Esophagus muscularis mucosa (tissue), 4 donors: ENCODE results near the gene RGL3. TPM values are rescaled to one million over a fixed set of nuclear protein-coding genes. Genes with fewer than 3 reads are reported as not detected.

Source experiments
- DNase-seq: peaks from one replicate; pipeline ENCODE4 v3.0.0-alpha.2; 2017; ENCODE audit errors: extremely low spot score
- H3K27ac ChIP-seq, 4 donors: fragments of 200-600 bp; sonication (generic); replicated peaks in 1 of 4; 1 replicate in 3 of 4; 2 replicates in 1 of 4; pipeline ENCODE4 v1.5.1; 2016 to 2019; ENCODE audit warnings: mild to moderate bottlenecking in 1 of 4
- H3K27me3 ChIP-seq, 4 donors: fragments of 200-600 bp; sonication (generic); one replicate each; pipeline versions ENCODE4 v1.5.1 to v1.6.0; 2016 to 2019
- H3K36me3 ChIP-seq, 4 donors: fragments of 200-600 bp; sonication (generic); one replicate each; pipeline ENCODE4 v1.5.1; 2016 to 2019
- H3K4me1 ChIP-seq, 4 donors: fragments of 200-600 bp; sonication (generic); one replicate each; pipeline ENCODE4 v1.5.1; 2016 to 2019
- H3K4me3 ChIP-seq, 4 donors: fragments of 200-600 bp; sonication (generic); 1 replicate in 2 of 4; 2 replicates in 2 of 4; pipeline ENCODE4 v1.5.1; 2016 to 2019; ENCODE audit warnings: mild to moderate bottlenecking in 4 of 4, moderate library complexity in 1 of 4
- H3K9me3 ChIP-seq, 4 donors: fragments of 200-600 bp; sonication (generic); 1 replicate in 3 of 4; 2 replicates in 1 of 4; pipeline ENCODE4 v1.5.1; 2016 to 2019
- CTCF ChIP-seq, 3 experiments: fragments of 200-600 bp in 2 of 3; fragments of 450-650 bp in 1 of 3; sonication (generic) in 2 of 3; IDR thresholded peaks; one replicate each; pipeline ENCODE4 v1.5.1; 2017 to 2019; ENCODE audit warnings: antibody characterized with exemption in 3 of 3, mild to moderate bottlenecking in 2 of 3, moderate library complexity in 1 of 3
- EP300 ChIP-seq: sonication (generic); formaldehyde crosslinking; IDR thresholded peaks from one replicate; pipeline ENCODE4 v1.6.1; 2017; ENCODE audit warnings: antibody characterized with exemption
- POLR2A ChIP-seq: fragments of 450-650 bp; IDR thresholded peaks from one replicate; pipeline ENCODE4 v1.6.1; 2017; ENCODE audit warnings: antibody characterized with exemption, moderate library complexity, mild to moderate bottlenecking, low read depth
- POLR2AphosphoS5 ChIP-seq, 2 donors: sonication (generic); formaldehyde crosslinking; IDR thresholded peaks; one replicate each; pipeline ENCODE4 v1.6.1; 2017; ENCODE audit warnings: antibody characterized with exemption in 2 of 2
- WGBS: methylation state at CpG from one replicate; pipeline ENCODE4 v1.1.5; 2018; 5-methylcytosine and 5-hydroxymethylcytosine counted together
- intact Hi-C: fragments of 100-400 bp; cut with DNase I; formaldehyde crosslinking; loops from one replicate; pipeline ENCODE4 v1.15.1; 2023
- total RNA-seq, 4 donors: library from RNA; depleted of rRNA; stranded (reverse); fragments of >200 nt; gene quantifications; one replicate each; pipeline versions ENCODE4 v1.1.0 to v1.2.1, GENCODE V29; 2016

Gene RGL3
- total RNA-seq, 4 donors from 2014 or later, result 1.2 to 7.9 (median 2.0) TPM

- H3K4me3 ChIP-seq, result no peak overlapping the region
- WGBS, result 17% methylated on average over 16 of the region's 22 CpGs
- H3K9me3 ChIP-seq, result no peaks in the 10 kb centered on the region
- no peak overlapping the region for H3K27ac ChIP-seq
- peaks cover 0 to 55% (median 45%) of the 10 kb centered on the region in 4 donors for H3K27me3 ChIP-seq
- intact Hi-C loops, result no loop called here
- H3K4me1 ChIP-seq, result peaks cover 32 to 50% (median 43%) of the 10 kb centered on the region in 4 donors
- TF ChIP-seq POLR2A (no peak), EP300 (no peak), POLR2AphosphoS5 (IDR thresholded peaks at IDR 0.05) (no peak), CTCF (IDR thresholded peaks at IDR 0.05) (no peak)
- H3K36me3 ChIP-seq, result no peaks in the 10 kb centered on the region
- no peak for DNase-seq
Observed at GRCh38 chr19:11423791-11424181, 4.7 kb upstream of the RGL3 start.

- intact Hi-C loops, result no loop called here
- Histone ChIP-seq H3K27me3 (peaks cover 0 to 60% (median 50%) of the 10 kb centered on the region in 4 donors), H3K4me1 (peaks cover 37 to 55% (median 48%) of the 10 kb centered on the region in 4 donors), H3K36me3 (no peaks in the 10 kb centered on the region), H3K4me3 (no peak overlapping the region), H3K9me3 (no peaks in the 10 kb centered on the region), H3K27ac (no peak overlapping the region)
- no peak for DNase-seq
- no peak for TF ChIP-seq CTCF (IDR thresholded peaks at IDR 0.05)
- no peak for TF ChIP-seq POLR2A
- no peak for TF ChIP-seq EP300
- no peak for TF ChIP-seq POLR2AphosphoS5 (IDR thresholded peaks at IDR 0.05)
- 43% methylated on average over 19 of the region's 27 CpGs for WGBS
Observed at GRCh38 chr19:11423164-11423790, 4.2 kb upstream of the RGL3 start.

DNA sequence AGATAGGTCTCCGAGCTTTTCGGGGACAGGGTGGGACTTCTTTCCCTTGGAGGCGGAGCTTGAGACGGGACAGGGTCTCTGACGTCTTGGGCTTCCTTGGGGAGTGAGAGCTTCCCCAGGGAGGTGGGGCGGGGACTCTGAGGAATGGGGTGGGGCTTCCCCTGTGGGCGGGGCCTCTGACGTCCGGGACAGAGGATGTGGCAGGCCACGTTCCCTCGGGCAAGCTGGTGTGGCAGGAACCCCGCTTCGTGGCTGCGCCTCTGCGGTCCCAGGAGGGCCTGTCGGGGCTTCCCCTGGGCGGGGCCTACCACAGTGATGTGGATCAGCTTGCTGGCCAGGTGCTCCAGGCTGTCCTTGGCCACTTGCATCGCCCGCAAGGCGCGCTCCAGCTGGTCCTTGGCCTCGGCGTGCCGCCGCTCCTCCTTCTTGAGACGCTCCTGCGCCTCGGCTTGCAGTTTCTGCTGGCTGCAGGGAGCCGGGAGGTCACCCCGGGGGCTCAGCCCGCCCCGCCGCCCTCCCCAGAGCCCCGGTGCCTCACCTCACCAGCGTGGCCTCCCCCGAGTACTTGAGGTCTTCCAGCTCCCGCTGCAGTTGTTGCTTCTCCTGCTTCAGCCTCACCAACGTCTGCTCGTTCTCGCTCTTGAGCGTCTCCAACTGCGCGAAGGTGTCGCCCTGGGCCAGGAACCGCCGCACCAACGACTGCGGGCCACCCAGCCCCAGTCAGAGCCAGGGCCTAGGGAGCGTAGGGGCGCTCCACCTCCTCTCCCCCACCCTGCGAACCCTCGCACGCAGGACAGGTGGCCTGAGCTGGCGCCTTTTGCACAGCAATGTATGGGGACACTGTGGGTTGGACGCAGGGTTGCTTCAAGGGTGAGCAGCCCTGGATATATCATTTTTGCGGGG lies 3.3 kb upstream of the RGL3 start:
- no peak for TF ChIP-seq CTCF (IDR thresholded peaks at IDR 0.05)
- TF ChIP-seq EP300, result no peak
- TF ChIP-seq POLR2AphosphoS5 (IDR thresholded peaks at IDR 0.05), result peak; percentile 15 to 23
- no peak for TF ChIP-seq POLR2A
- peaks cover 38 to 56% (median 49%) of the 10 kb centered on the region in 4 donors for H3K4me1 ChIP-seq
- peaks cover 0 to 68% (median 54%) of the 10 kb centered on the region in 4 donors for H3K27me3 ChIP-seq
- no peaks in the 10 kb centered on the region for H3K9me3 ChIP-seq
- H3K27ac ChIP-seq, result peak overlapping the region in 1 of 4 donors; percentile 4
- H3K36me3 ChIP-seq, result no peaks in the 10 kb centered on the region
- 22% methylated on average over 36 of the region's 56 CpGs for WGBS
- intact Hi-C loops, result no loop called here
- peak overlapping the region; percentile 34 to 57 (median 39) for H3K4me3 ChIP-seq
- DNase-seq, result no peak

- TF ChIP-seq CTCF (IDR thresholded peaks at IDR 0.05), result no peak
- H3K27me3 ChIP-seq, result peaks cover 0 to 77% (median 54%) of the 10 kb centered on the region in 4 donors
- no peaks in the 10 kb centered on the region for H3K9me3 ChIP-seq
- H3K36me3 ChIP-seq, result no peaks in the 10 kb centered on the region
- H3K4me1 ChIP-seq, result peaks cover 38 to 56% (median 49%) of the 10 kb centered on the region in 4 donors
- DNase-seq, result no peak
- H3K27ac ChIP-seq, result no peak overlapping the region
- intact Hi-C loops, result no loop called here
- 25% methylated on average over 32 of the region's 36 CpGs for WGBS
- peak overlapping the region; percentile 42 to 57 (median 42) for H3K4me3 ChIP-seq
Observed at GRCh38 chr19:11421371-11422098, 2.4 kb upstream of the RGL3 start.
